ENCODE measurements around the gene ESPL1.

The ESPL1 gene

DNA sequence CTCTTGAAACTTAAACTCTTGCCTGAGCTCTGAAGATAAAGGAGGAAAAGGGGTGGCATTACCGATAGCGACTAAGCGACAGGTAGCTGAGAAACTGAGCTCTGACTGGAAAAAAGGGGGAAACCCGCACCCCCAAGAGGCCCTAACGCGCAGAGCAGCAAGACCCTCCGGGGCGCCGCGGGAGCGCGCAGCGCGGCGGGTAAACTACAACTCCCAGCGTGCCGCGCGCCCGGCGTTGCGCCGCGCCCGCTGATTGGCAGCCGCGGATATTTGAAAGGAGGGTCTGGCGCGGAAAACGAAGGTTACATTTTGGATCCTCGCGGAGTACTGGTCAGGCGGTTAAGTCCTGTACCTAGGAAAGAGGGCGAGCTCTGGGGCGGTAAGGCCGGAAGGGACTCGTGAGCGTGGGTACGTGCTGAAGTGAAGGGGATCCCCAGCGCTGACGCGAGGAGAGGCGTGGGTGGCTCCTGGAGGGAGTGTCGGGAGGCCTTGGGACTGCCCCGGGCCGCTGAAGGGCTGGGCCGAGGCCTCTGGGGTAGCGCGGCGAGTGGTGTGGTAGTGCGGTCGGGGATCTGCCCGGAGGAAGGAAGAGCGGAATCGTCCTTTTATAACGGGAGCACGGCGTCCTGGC, at the start of gene ESPL1:
TSS of gene ESPL1 (plus strand) at position 301 of the 631 bp plus-strand sequence. CDS start 468 bp downstream, outside the sequence.
- peak; percentile 24 for DNase-seq (ENCODE audit: low read depth)

- no peak for DNase-seq (ENCODE audit: low read depth)
These were observed 49.4 kb upstream of the ESPL1 start for GRCh38 chr12:53218551-53219291.

DNA sequence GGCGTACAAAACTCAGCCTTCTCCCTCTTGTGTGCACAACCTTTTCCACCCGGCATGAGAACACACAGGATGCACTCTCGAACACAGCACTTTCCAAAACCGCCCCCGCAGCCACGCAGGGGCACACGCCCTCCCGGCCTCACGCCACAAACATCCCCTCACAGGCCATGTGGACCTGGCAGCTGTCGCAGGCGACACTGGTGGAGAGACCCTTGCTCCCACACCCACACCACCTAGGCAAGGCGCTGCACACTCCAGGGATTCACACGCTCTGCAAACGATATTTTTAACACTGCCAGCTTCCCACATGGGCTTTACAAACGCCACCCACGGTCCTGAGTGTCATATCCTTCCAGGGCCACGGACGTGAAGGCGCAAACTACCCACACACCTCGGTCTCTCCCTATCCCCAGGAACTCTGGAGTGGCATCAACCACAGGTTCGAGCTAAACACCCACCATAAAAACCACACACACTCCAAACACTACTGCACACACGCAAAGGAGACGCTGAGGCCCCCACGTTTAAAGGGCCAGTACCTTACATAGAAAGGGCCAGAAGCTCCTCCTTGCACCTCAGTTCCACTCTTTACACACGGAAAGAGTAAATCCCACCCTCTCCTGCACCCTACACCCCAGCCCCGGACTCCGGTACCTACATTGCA, 48.7 kb upstream of the ESPL1 start:
- DNase-seq (ENCODE audit: low read depth), result no peak

DNA sequence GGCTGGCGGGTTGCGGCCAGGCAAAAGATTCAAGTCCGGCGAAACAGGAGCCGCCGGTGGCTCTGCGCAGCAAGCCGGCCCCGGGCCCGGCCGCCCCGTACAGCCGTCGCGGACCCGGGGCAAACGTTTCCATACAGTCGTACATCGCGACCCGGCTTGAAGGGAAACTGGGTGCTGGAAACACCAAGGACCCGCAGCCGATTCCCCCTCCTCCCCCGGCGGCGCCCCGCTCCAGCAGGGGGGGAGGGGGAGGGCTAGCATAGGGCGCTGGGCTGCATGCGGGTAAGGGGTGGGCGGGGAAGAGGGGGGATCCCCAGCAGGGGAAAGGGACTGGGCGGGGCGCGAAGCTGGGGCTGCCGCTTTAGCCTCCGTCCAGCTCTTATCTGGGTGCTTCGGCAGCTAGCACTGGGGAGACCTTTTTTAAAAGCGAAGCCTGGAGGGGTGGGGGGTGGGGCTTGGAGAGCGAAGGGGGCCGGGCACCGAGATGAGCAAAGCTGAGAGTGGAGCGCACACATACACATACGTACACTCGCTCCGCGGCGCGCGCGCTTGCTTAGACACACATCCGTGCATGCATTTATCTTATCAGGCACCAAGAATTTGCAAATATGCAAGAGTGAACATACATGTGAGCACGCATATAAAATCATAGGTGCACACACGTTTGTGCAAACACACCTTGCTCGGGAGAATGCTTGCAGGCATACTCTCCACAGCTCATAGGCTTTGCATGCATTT, 48.0 kb upstream of the ESPL1 start:
- no peak for DNase-seq (ENCODE audit: low read depth)

- DNase-seq (ENCODE audit: low read depth), result no peak
These were observed 47.4 kb upstream of the ESPL1 start for GRCh38 chr12:53220694-53221202.

DNA sequence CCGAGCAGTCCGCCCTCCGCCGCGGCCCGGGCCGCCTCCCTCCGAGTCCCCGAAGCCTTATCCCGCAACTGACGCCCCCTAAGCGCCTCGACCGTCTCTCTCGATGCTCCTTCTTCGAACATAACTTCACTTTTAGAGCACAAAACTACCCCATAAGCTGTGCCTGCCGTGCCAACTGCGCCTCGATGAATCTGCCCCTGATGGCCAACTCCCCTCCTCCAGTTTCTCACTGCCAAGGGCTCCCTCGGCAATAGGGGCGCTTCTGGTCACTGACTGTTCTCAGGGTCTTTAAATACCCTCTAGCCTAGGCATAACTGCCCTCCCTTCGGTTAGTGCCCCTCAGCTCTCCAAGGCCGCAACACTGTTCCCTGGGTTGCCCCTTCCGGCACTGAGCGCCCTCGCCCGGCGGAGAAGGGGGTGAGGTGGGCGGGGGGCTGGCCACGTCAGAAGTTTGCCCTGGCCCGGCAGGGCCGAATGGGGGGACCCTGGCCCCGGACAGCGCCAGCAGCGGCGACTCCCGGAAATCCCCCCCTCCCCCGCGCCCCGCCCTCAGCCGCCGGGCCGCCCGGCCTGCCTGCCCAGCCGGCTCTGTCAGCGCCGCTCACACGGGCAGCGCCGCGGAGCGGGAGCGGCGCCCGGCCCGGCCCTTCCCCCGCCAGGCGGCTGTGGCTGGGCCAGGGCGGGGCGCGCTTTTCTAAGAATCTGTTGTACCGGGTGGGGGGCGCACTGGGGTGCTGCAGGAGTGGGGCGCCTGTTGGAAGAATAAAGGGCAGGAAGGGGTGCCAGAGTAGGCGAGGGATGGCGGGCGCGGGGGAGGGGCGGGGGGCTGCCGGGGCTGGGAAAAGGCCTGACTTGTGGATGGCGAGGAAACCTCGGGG, 46.7 kb upstream of the ESPL1 start:
- no peak for DNase-seq (ENCODE audit: low read depth)

GRCh38 chr12:53222170-53222721, 45.9 kb upstream of the ESPL1 start:
- DNase-seq (ENCODE audit: low read depth), result no peak

DNA sequence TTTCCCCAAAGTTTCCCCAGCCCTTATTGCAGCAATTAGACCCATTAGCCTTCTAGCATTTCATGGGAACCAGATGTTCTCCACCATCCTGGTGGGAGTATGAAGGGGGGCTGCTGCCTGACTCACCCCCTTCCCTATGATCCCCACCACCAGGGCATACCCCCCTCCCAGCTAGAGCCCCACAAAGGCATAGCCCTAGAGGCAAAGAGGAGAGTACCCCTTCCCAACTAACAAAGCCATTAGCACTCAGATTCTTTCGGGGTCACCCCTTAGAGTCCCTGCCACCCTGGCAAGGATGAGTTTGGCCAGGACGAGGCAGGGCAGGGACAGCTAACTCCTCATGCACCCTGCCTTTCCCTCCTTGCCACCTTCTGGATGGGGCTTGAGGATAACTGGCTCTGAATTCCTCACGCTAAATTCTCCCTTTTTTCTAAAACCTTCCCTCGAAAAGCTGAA, 45.3 kb upstream of the ESPL1 start:
- no peak for DNase-seq (ENCODE audit: low read depth)

DNA sequence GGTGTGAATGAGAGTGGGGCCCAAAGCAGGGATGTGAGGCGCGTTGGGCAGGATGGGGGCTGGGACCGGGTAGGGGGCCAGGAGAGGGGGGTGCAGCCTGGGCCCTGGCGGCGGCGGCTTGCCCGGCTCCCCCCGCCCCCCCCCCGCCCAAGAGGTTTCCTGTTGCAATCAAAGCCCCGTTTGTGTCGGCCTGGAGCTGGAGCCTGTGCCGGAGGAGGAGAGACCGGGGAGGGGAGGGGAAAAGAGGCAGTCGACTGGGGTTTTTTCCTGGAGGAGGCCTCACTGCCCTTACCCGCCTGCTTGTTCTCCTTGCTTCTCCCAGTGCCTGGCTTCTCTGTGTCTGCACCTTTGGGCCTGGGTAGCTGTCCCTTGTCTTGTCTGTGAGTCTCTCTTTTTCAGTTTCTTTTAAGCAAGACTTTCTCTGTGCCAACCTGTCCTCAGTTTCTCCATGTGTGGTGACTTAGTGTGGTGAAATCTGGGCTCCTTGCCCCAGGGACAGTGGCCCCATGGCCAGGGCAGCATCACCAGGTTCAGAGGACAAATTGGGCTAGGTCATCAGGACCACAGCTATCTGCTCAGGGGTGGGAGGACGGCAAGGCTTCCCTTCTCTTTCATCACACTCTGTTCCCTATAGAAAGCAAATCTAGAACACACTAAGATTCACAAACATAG, 44.6 kb upstream of the ESPL1 start:
- no peak for DNase-seq (ENCODE audit: low read depth)

DNA sequence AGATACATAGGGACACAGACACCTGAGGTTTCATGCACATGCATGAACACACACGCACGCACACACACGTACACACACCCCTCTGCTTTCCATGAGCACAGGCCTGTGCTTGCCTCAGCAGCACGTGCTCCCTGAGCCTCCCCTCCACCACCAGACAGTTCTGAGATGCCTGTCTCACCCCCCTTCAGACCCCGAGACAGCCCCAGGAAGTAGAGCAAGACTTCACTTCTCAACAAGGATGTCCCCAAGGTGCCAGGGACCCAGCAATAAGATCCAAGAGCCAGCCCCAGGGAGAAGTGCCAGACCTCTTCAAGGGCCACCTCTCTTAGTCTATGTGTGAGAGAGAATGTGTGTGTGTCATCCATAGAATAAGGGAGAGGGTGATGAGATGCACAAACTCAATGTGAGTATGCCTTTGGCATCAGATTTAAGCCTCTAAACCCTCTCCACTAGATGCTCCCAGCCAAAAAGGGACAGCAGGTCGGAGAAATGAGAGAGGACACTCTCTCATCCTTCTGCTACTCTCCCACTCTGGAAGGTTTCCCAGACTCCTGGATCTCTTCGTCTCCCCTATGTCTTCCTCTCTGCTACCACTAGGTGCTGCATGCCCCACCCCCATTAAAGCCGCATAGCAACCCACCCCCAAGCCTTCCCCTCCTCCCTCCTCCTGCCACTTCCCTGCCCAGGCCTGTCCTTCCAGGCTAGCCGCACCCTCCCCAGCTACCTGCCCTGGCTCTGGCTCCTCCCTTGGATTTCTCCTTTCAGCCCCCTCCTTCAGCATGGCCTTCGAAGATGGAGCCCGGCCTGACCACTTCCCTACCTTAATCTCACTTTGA, 43.8 kb upstream of the ESPL1 start:
- no peak for DNase-seq (ENCODE audit: low read depth)

DNA sequence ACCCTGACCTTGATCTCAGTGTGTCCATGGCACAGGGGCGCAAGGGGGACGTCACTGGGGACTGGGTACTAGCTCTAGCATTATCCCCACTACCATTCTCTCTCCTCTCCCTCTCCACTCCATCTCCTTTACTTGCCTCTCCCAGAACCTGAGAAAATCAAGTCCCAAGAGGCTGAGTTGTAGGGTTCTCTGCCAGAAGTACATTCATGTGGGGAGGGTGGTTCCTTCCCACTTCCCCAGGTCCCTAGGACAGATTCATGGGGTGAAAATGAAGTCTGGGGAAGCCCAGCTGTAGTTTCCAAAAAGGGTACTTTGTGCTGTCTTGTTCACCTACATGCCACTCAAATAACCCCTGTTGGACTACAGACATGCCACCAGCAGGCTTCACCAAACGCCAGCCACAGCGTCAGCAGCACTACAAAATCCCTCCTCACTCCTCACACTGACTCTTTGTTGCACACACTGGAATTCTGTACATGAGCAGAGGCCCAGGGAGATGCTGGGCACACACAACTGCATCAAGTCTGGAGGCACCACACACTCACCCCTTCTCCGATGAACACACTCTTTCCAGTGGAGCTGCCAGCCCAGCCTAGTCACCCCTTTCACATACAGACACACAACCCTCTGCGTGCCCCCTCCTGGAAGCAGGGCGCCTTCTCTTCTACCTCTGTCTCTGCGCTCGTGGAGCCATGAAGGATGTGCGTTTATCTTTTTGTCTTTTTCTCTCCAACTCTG, 43.0 kb upstream of the ESPL1 start:
- no peak for DNase-seq (ENCODE audit: low read depth)

GRCh38 chr12:53225635-53226424, 42.3 kb upstream of the ESPL1 start:
- DNase-seq (ENCODE audit: low read depth), result no peak

DNA sequence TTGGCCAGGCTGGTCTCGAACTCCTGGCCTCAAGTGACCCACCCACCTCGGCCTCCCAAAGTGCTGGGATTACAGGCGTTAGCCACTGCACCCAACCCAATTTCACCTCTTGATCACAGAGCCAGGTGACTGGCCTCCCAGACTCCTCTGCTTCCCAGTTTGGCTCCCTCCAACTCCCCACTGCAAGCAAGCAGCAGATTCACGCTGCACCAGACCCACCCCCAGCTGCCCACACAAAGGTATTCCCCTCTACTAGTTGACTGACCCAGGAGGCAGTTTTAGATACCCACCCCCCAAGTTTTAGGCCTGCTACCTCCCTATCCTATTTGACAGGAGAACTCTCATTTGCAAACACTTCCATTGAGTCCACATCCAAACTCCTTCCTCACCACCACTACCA, 41.3 kb upstream of the ESPL1 start:
- DNase-seq (ENCODE audit: low read depth), result no peak

DNA sequence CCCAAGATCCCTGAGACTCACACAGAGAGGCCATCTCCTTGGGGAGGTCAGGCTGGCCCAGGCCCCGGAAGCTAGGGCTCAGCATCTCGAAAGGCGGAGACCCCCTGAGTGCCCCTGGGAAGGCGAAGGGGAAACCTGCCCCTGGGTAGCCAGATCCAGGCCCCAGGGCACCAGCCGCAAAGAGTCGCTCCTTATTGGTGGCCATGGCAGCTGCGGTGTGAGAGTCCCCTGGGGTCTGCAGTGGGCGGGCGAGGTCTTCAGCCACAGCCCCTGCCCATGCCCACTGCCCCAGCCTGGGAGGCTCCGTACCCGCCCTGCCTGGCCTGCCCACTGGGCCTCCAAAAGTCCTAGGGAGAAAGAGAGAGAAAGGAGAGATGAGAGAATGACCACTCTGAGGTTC, 40.8 kb upstream of the ESPL1 start:
- no peak for DNase-seq (ENCODE audit: low read depth)

- no peak for DNase-seq (ENCODE audit: low read depth)
These were observed 40.3 kb upstream of the ESPL1 start for GRCh38 chr12:53227836-53228235.

DNA sequence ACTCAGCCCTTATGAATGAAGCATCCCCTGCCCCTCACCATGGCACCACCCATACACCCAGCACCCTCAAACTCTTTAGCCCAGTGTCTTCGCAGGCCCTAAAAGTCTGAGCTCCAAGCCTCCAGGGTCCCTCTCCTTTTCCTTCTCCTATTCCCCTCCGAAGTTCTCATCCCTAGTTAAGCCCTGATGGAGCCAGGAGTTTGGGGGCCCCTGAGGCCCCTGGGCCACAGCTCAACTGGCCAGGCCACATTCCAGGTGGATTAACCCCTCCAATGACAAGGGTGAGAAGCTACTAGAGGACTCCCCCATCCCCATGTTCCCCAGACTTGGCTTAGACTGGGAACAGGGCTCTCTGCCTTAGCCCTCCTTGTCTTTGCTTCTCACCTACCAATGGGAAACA, 38.6 kb upstream of the ESPL1 start:
- no peak for DNase-seq (ENCODE audit: low read depth)

DNA sequence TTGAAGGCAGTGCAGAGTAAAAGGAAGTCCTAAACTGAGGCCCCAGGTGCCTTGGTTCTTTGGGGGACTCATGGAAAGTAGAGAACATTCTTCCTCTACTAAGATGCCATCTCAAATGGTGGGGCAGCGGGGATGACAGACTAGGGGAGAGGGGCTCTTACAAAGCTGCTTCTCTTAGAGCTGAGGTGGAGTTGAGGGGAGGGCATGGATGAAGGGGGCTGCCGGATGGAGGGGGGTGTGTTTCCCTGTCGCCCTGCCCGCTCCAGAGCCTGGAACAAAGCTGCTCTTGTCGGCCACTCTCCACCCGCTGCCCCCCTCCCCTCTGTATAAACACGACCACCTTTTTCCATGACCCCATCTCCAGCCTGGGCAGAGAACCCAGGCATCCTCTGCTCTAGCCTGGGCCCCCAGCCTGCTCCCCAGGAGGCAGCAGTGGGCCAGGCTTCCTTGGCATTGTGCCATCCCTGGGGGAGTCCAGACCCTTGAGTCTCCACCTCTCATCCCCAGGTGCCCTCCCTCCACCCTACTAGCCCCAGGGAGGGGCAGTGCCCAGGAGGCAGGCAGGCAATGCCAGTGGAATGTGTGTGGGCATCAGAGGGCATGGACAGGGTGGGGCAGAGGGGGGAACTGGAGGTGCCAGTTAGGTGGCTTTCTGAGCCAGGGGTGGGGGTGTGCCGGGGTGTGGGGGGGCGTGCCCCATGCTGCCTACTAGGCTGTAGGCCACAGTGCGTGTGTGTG, 37.8 kb upstream of the ESPL1 start:
- no peak for DNase-seq (ENCODE audit: low read depth)

- no peak for DNase-seq (ENCODE audit: low read depth)
These were observed 36.5 kb upstream of the ESPL1 start for GRCh38 chr12:53231671-53231920.

Measured in GM04503 (cell line).